B cell (primary cell): Measurements from ENCODE around the gene CPA4.

Experiments used
- CTCF ChIP-seq: fragments of 200-600 bp; IDR thresholded peaks from one replicate; pipeline ENCODE4 v1.8.0; 2022; ENCODE audit warnings: antibody characterized with exemption, mild to moderate bottlenecking
- EZH2 ChIP-seq: IDR thresholded peaks from 2 replicates; pipeline ENCODE4 v1.6.1; 2012; ENCODE audit warnings: borderline replicate concordance, low read depth, mild to moderate bottlenecking, moderate library complexity, low read length; ENCODE audit not compliant: insufficient read depth, poor library complexity, severe bottlenecking

GRCh38 chr7:130338233-130338632, 45.3 kb downstream of the CPA4 start:
- TF ChIP-seq CTCF = no peak
- no peak for TF ChIP-seq EZH2
